ENCODE measurements around the gene KLHDC7B. TPM values are rescaled to one million over a fixed set of nuclear protein-coding genes. Genes with fewer than 3 reads are reported as not detected.
A peak's percentile ranks its signal among the peaks of the same experiment; 100 is the strongest.

KLHDC7B gene
- total RNA-seq, 1 experiment from 2014 or later: not detected

DNA sequence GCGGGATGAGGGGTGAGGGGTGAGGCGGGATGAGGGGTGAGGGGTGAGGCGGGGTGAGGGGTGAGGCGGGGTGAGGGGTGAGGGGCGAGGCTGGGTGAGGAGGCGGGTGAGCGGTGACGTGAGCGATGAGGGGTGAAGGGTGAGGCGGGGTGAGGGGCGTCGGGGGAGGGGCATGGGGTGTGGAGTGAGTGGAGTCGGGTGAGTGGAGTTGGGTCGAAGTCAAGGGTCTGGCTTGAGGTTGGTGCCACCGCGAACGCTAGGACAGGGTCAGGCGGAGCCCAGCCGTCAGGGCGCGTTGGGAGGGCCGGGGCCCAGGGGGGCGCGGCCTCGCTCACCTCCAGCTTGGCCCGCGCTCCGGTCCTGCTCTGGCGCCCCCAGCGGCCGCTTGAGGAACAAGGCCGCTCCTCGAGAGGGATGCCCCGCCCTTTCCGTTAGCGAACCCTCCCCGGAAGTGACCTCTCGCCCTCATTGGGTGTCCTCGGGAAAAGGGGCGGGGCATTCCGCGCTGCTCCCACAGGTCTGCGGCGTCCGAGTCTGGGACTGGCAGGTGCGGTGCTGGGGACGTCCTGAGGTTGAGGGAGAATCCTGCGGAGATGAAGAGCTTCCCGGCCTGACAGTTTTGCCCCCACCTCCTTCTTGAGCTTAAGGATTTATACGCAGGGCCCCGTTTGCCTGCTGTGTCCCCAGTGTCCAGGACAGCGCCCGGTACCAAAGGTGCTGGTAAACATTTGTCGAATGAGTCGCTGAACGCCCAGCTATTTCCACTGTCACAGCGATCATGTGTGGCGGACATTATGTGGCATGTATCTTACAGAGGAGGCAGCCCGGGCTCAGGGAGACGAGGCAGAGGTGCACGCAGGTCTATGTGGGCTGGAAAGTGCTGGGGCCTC is 17.1 kb downstream of the KLHDC7B start, which contains the start of gene SYCE3:
SYCE3 (minus strand) TSS at position 397 of the 890 bp plus-strand sequence. CDS start 6,514 bp downstream, outside the sequence.
- H3K9me2 ChIP-seq (replicated peaks; ENCODE audit: low read length): no peaks in the 10 kb centered on the region
- H3K79me2 ChIP-seq (ENCODE audit: low read length): no peaks in the 10 kb centered on the region
- H3K4me1 ChIP-seq (ENCODE audit: insufficient read depth, low read length): peaks cover 7% of the 10 kb centered on the region
- H3F3A ChIP-seq (ENCODE audit: low read length, unreplicated experiment): no peaks in the 10 kb centered on the region
- POLR2A ChIA-PET (ENCODE audit: unreplicated experiment): interaction anchor here (0.6 kb wide), 1 partner anchor 12 kb away, joined by 3 read pairs; no protein-coding TSS in a partner anchor
- peak; percentile 92 for DNase-seq
- H3K9me3 ChIP-seq (ENCODE audit: low read length): no peaks in the 10 kb centered on the region
- TF ChIP-seq, protein P1, sequence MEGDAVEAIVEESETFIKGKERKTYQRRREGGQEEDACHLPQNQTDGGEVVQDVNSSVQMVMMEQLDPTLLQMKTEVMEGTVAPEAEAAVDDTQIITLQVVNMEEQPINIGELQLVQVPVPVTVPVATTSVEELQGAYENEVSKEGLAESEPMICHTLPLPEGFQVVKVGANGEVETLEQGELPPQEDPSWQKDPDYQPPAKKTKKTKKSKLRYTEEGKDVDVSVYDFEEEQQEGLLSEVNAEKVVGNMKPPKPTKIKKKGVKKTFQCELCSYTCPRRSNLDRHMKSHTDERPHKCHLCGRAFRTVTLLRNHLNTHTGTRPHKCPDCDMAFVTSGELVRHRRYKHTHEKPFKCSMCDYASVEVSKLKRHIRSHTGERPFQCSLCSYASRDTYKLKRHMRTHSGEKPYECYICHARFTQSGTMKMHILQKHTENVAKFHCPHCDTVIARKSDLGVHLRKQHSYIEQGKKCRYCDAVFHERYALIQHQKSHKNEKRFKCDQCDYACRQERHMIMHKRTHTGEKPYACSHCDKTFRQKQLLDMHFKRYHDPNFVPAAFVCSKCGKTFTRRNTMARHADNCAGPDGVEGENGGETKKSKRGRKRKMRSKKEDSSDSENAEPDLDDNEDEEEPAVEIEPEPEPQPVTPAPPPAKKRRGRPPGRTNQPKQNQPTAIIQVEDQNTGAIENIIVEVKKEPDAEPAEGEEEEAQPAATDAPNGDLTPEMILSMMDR (conservative IDR thresholded peaks at IDR 0.05; ENCODE audit: low read depth, low read length): peak; percentile 62
- TF ChIP-seq EZH2phosphoT487 (IDR thresholded peaks at IDR 0.05; ENCODE audit: borderline replicate concordance, low read length): no peak
- H3K27ac ChIP-seq (ENCODE audit: low read length): no peak within 1 kb of the TSS
- intact Hi-C loops (cut with micrococcal nuclease): loop anchor here (5.0 kb wide), 1 partner anchor 35 kb away; the partner anchor contains the start of gene SCO2
- H3K4me3 ChIP-seq (ENCODE audit: low read length): peak within 1 kb of the TSS; percentile 84
- peak; percentile 96 for ATAC-seq
- CTCF ChIA-PET: interaction anchor here (0.6 to 0.8 kb wide), 4 partner anchors 26 to 65 kb away, joined by 3 read pairs; partner anchors contain the start of gene ARSA
- peak within 1 kb of the TSS; percentile 41 for H3K9ac ChIP-seq (ENCODE audit: low read length)
- peak within 1 kb of the TSS; percentile 99 for H3K4me2 ChIP-seq (ENCODE audit: low read length)
- no peaks in the 10 kb centered on the region for H3K27me3 ChIP-seq (ENCODE audit: low read length)
- BruUV-seq (replicated peaks): TSS peak; percentile 96
- no peaks in the 10 kb centered on the region for H3K36me3 ChIP-seq (ENCODE audit: low read depth, low read length)
- no peaks in the 10 kb centered on the region for H4K20me1 ChIP-seq (ENCODE audit: low read length)
- peak within 1 kb of the TSS; percentile 88 for H2AFZ ChIP-seq (ENCODE audit: low read length)

DNA sequence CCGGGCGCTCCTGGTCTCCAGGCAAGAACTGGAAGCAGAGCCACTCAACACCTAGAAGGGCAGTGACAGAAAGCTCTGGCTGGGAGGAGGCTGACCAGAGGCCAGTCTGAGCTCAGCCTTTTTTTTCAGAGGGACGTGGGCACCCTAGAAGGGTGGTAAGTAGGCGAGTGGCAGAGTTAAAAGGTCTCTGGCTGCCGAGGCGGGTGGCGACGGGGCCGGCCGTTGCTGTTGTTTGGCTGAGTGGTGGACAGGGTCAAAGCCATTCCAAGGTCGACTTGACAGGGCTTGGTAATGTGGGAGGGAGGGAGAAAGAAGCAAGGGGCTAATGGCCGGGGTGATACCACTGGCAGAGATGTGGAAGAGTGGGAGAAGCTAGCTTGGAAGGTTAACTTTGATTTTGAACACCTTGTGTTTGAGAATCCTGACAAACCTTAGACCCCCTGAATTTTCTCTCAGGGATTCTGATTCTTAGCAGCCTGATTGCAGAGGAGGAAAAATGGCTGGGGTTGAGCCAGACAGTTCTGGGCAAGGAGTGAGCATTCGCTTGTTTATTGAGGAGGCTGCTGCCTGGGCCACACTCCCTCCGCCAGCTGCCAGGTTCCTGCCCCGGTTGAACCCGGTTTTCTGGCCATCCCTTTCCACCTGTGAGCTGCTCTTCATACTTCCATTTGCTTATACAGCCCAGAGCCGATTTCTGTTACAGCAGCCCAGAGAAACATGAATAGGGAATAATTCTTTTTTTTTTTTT is 17.9 kb downstream of the KLHDC7B start:
- Histone ChIP-seq H3K9ac (ENCODE audit: low read length) (peak overlapping the region; percentile 41), H3K79me2 (ENCODE audit: low read length) (no peaks in the 10 kb centered on the region), H3K27ac (ENCODE audit: low read length) (no peak overlapping the region), H3K4me1 (ENCODE audit: insufficient read depth, low read length) (peaks cover 7% of the 10 kb centered on the region), H3K4me2 (ENCODE audit: low read length) (peak overlapping the region; percentile 99), H4K20me1 (ENCODE audit: low read length) (no peaks in the 10 kb centered on the region), H2AFZ (ENCODE audit: low read length) (peak overlapping the region; percentile 88), H3K4me3 (ENCODE audit: low read length) (peak overlapping the region; percentile 84), H3F3A (ENCODE audit: low read length, unreplicated experiment) (no peaks in the 10 kb centered on the region), H3K27me3 (ENCODE audit: low read length) (no peaks in the 10 kb centered on the region), H3K9me3 (ENCODE audit: low read length) (no peaks in the 10 kb centered on the region), H3K36me3 (ENCODE audit: low read depth, low read length) (no peaks in the 10 kb centered on the region), H3K9me2 (replicated peaks; ENCODE audit: low read length) (no peaks in the 10 kb centered on the region)
- TF ChIP-seq, protein P1 (conservative IDR thresholded peaks at IDR 0.05; ENCODE audit: low read depth, low read length): no peak
- TF ChIP-seq EZH2phosphoT487 (IDR thresholded peaks at IDR 0.05; ENCODE audit: borderline replicate concordance, low read length): no peak
- no peak for TF ChIP-seq EZH2 (IDR thresholded peaks at IDR 0.05; ENCODE audit: low read length, unreplicated experiment)
- intact Hi-C loops (cut with micrococcal nuclease): loop anchor here (5.0 kb wide), 1 partner anchor 36 kb away; the partner anchor contains the start of gene SCO2
- POLR2A ChIA-PET (ENCODE audit: unreplicated experiment): no interaction called here
- DNase-seq: no peak
- CTCF ChIA-PET: interaction anchor here (0.6 to 0.8 kb wide), 2 partner anchors 57 to 64 kb away, joined by 3 to 13 read pairs; no protein-coding TSS in a partner anchor
- ATAC-seq: peak; percentile 16; the same call in 1 of the 2 replicates
- BruUV-seq (replicated peaks): no TSS peak
